C4-2B (cell line): ENCODE data around the gene FBLN5.

ENCODE experiments used
- ZFX ChIP-seq: fragments of 450-650 bp; IDR thresholded peaks from 2 replicates; pipeline ENCODE4 v1.6.1; 2017
- TF ChIP-seq, protein P1 (sequence below): fragments of 450-650 bp; conservative IDR thresholded peaks from 2 replicates; pipeline ENCODE4 v1.5.1; 2017; ENCODE audit warnings: mild to moderate bottlenecking

DNA sequence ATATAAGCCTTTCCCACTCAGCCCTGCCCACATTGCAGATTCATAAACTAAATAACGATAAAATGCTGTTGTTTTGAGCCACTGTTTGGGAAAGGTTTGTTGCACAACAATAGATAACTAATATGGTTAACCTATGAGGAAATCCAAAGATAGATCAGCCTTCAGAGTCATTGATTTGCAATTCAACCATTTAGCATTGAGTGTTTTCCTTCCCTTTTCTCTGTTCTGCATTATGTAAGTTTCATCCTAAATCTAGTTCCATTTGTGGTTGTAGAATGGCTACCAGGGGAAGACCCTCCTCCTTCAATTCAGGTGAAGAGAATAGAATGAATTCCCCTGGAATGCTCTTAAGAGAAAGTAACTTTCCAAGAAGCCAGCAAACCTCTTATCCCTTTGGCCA lies 99.8 kb downstream of the FBLN5 start:
- TF ChIP-seq, protein P1, sequence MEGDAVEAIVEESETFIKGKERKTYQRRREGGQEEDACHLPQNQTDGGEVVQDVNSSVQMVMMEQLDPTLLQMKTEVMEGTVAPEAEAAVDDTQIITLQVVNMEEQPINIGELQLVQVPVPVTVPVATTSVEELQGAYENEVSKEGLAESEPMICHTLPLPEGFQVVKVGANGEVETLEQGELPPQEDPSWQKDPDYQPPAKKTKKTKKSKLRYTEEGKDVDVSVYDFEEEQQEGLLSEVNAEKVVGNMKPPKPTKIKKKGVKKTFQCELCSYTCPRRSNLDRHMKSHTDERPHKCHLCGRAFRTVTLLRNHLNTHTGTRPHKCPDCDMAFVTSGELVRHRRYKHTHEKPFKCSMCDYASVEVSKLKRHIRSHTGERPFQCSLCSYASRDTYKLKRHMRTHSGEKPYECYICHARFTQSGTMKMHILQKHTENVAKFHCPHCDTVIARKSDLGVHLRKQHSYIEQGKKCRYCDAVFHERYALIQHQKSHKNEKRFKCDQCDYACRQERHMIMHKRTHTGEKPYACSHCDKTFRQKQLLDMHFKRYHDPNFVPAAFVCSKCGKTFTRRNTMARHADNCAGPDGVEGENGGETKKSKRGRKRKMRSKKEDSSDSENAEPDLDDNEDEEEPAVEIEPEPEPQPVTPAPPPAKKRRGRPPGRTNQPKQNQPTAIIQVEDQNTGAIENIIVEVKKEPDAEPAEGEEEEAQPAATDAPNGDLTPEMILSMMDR: no peak
- TF ChIP-seq ZFX: no peak
